Common myeloid progenitor, CD34-positive (primary cell): ENCODE measurements around the gene GCDH.
"Not testable (repeated sequence)": the region's sequence is repeated elsewhere in the genome, so short reads cannot be mapped to it uniquely, and the experiment has no call there.

ENCODE experiments used
- CTCF ChIA-PET: fragments of 350-600 bp; sonication (Branson Sonifier 250); formaldehyde crosslinking; loops from one replicate; lab custom pipeline; 2021; ENCODE audit warnings: antibody characterized with exemption; lab: Charles Lee
- POLR2A ChIA-PET: fragments of 350-600 bp; sonication (Branson Sonifier 250); formaldehyde crosslinking; loops from one replicate; lab custom pipeline; 2021; ENCODE audit warnings: antibody characterized with exemption; lab: Charles Lee
- DNase-seq, 3 donors: peaks; one replicate each; pipeline versions ENCODE4 v3.0.0 to v3.0.0-alpha.2; 2013
- H3K27ac ChIP-seq, 2 experiments: 1 replicate in 1 of 2; 2 replicates in 1 of 2; pipeline ENCODE4 v1.7.0; 2013; ENCODE audit warnings: inconsistent platforms in 2 of 2, low read length in 2 of 2, mild to moderate bottlenecking in 2 of 2, low read depth in 1 of 2, moderate library complexity in 1 of 2; ENCODE audit not compliant: severe bottlenecking in 2 of 2, insufficient read depth in 1 of 2, poor library complexity in 1 of 2
- H3K27me3 ChIP-seq, 5 experiments: replicated peaks in 2 of 5; 1 replicate in 3 of 5; 2 replicates in 2 of 5; pipeline versions ENCODE4 v1.6.1 to v1.7.0; 2013; ENCODE audit warnings: low read length in 4 of 5, mild to moderate bottlenecking in 2 of 5, moderate library complexity in 2 of 5, inconsistent platforms in 1 of 5; ENCODE audit not compliant: insufficient read depth in 5 of 5, control insufficient read depth in 4 of 5
- H3K36me3 ChIP-seq, 4 experiments: 1 replicate in 2 of 4; 2 replicates in 2 of 4; pipeline versions ENCODE4 v1.6.1 to v1.7.0; 2013; ENCODE audit warnings: low read length in 3 of 4, control low read depth in 1 of 4, mild to moderate bottlenecking in 1 of 4; ENCODE audit not compliant: control insufficient read depth in 4 of 4, insufficient read depth in 4 of 4
- H3K4me1 ChIP-seq, 4 experiments: 1 replicate in 3 of 4; 2 replicates in 1 of 4; pipeline versions ENCODE4 v1.6.1 to v1.7.1; 2013; ENCODE audit warnings: low read length in 3 of 4, mild to moderate bottlenecking in 3 of 4, control low read depth in 1 of 4, inconsistent platforms in 1 of 4, moderate library complexity in 1 of 4; ENCODE audit not compliant: control insufficient read depth in 4 of 4, insufficient read depth in 4 of 4; ENCODE audit errors: control extremely low read depth in 1 of 4
- H3K4me3 ChIP-seq, 7 experiments: 1 replicate in 4 of 7; 2 replicates in 3 of 7; pipeline versions ENCODE4 v1.5.1 to v1.7.0; 2013; ENCODE audit warnings: mild to moderate bottlenecking in 7 of 7, low read length in 6 of 7, moderate library complexity in 6 of 7, inconsistent platforms in 2 of 7, low read depth in 2 of 7, control low read depth in 1 of 7; ENCODE audit not compliant: insufficient read depth in 4 of 7, control insufficient read depth in 1 of 7; ENCODE audit errors: extremely low read depth in 1 of 7
- H3K9me3 ChIP-seq, 5 experiments: 1 replicate in 4 of 5; 2 replicates in 1 of 5; pipeline versions ENCODE4 v1.6.1 to v1.7.1; 2013; ENCODE audit warnings: low read length in 4 of 5, mild to moderate bottlenecking in 2 of 5, inconsistent platforms in 1 of 5, low read depth in 1 of 5, moderate library complexity in 1 of 5; ENCODE audit not compliant: control insufficient read depth in 4 of 5, insufficient read depth in 2 of 5; ENCODE audit errors: control extremely low read depth in 1 of 5
- WGBS: methylation state at CpG from one replicate; pipeline ENCODE4 v1.1.5; 2013; ENCODE audit not compliant: insufficient coverage; 5-methylcytosine and 5-hydroxymethylcytosine counted together

GCDH gene

GRCh38 chr19:12899891-12900518 is 9.0 kb downstream of the GCDH start:
- no peak for DNase-seq
- ChIA-PET POLR2A (no interaction called here), CTCF (interaction anchor here (1.3 to 2.8 kb wide), 2 partner anchors 8 to 13 kb away, joined by 3 to 12 read pairs; no protein-coding TSS in a partner anchor)
- Histone ChIP-seq H3K4me1 (no peaks in the 10 kb centered on the region), H3K4me3 (no peak overlapping the region), H3K9me3 (no peaks in the 10 kb centered on the region), H3K27me3 (no peaks in the 10 kb centered on the region), H3K27ac (no peak overlapping the region), H3K36me3 (peaks cover 8 to 41% (median 38%) of the 10 kb centered on the region in 4 experiments)
- WGBS: 97% methylated on average over 10 of the region's 10 CpGs

GRCh38 chr19:12907166-12907565 is 16.2 kb downstream of the GCDH start:
- WGBS: 94% methylated on average over 9 of the region's 9 CpGs
- Histone ChIP-seq H3K36me3 (peaks cover 0 to 4% (median under 1%) of the 10 kb centered on the region in 4 experiments), H3K27me3 (no peaks in the 10 kb centered on the region), H3K9me3 (no peaks in the 10 kb centered on the region), H3K27ac (no peak overlapping the region), H3K4me1 (peaks cover 0 to 3% (median 2%) of the 10 kb centered on the region in 4 experiments), H3K4me3 (no peak overlapping the region)
- CTCF ChIA-PET: interaction anchor here (1.1 to 2.7 kb wide), 6 partner anchors 16 to 71 kb away, joined by 3 to 9 read pairs (median 4); partner anchors contain the start of genes FARSA and GCDH
- POLR2A ChIA-PET: no interaction called here
- no peak for DNase-seq

GRCh38 chr19:12912571-12912970 is 21.6 kb downstream of the GCDH start:
- whole genome bisulfite sequencing: 68% methylated on average over 4 of the region's 4 CpGs
- no peak for DNase-seq
- no peaks in the 10 kb centered on the region for H3K27me3 ChIP-seq
- POLR2A ChIA-PET: interaction anchor here (0.6 to 2.1 kb wide), 2 partner anchors 25 to 27 kb away, joined by 11 to 15 read pairs; partner anchors contain the start of gene CALR
- peak overlapping the region in 2 of 7 experiments; percentile 46 to 47 for H3K4me3 ChIP-seq
- peak overlapping the region; percentile 51 to 78 for H3K27ac ChIP-seq
- H3K9me3 ChIP-seq: no peaks in the 10 kb centered on the region
- CTCF ChIA-PET: interaction anchor here (0.9 to 3.0 kb wide), 5 partner anchors 8 to 66 kb away, joined by 3 to 12 read pairs (median 6); partner anchors contain the start of genes GCDH and KLF1
- no peaks in the 10 kb centered on the region for H3K36me3 ChIP-seq
- peaks cover 5 to 40% (median 31%) of the 10 kb centered on the region in 4 experiments for H3K4me1 ChIP-seq

GRCh38 chr19:12913011-12913561 is 22.1 kb downstream of the GCDH start:
- POLR2A ChIA-PET: interaction anchor here (0.6 to 2.1 kb wide), 5 partner anchors 22 to 1145 kb away, joined by 3 to 15 read pairs (median 11); partner anchors contain the start of genes CALR and GCDH
- 20% methylated on average over 12 of the region's 22 CpGs for WGBS
- CTCF ChIA-PET: interaction anchor here (0.7 to 3.0 kb wide), 11 partner anchors 9 to 1329 kb away, joined by 3 to 12 read pairs (median 4); partner anchors contain the start of genes GCDH and KLF1
- peak overlapping the region in 2 of 7 experiments; percentile 46 to 47 for H3K4me3 ChIP-seq
- peak; percentile 12 to 46 (median 44) for DNase-seq
- H3K4me1 ChIP-seq: peaks cover 5 to 40% (median 31%) of the 10 kb centered on the region in 4 experiments
- H3K9me3 ChIP-seq: no peaks in the 10 kb centered on the region
- H3K27me3 ChIP-seq: no peaks in the 10 kb centered on the region
- H3K27ac ChIP-seq: peak overlapping the region; percentile 51 to 78
- H3K36me3 ChIP-seq: no peaks in the 10 kb centered on the region

GRCh38 chr19:12913851-12914690 is 23.1 kb downstream of the GCDH start:
- Histone ChIP-seq H3K4me3 (peak overlapping the region in 4 of 7 experiments; percentile 21 to 47 (median 44)), H3K27me3 (no peaks in the 10 kb centered on the region), H3K9me3 (no peaks in the 10 kb centered on the region), H3K27ac (peak overlapping the region; percentile 51 to 78), H3K4me1 (peaks cover 5 to 43% (median 36%) of the 10 kb centered on the region in 4 experiments), H3K36me3 (no peaks in the 10 kb centered on the region)
- 35% methylated on average over 5 of the region's 12 CpGs for WGBS
- ChIA-PET CTCF (interaction anchor here (0.7 to 3.0 kb wide), 9 partner anchors 15 to 1330 kb away, joined by 3 to 12 read pairs (median 4); partner anchors contain the start of gene KLF1), POLR2A (interaction anchor here (0.6 to 2.1 kb wide), 9 partner anchors 10 to 1146 kb away, joined by 3 to 15 read pairs (median 4); partner anchors contain the start of genes CALR, DNASE2 and GCDH)
- DNase-seq: peak; percentile 68 to 96 (median 94)

GRCh38 chr19:12915860-12916259 is 24.9 kb downstream of the GCDH start:
- H3K4me3 ChIP-seq, POLR2A ChIA-PET, H3K9me3 ChIP-seq, DNase-seq, H3K27ac ChIP-seq, H3K36me3 ChIP-seq, H3K27me3 ChIP-seq: not testable (repeated sequence)
- WGBS: 100% methylated on average over 1 of the region's 4 CpGs
- CTCF ChIA-PET: interaction anchor here (0.6 to 1.4 kb wide), 4 partner anchors 14 to 822 kb away, joined by 3 to 4 read pairs (median 3); partner anchors contain the start of gene CALR
- peaks cover 5 to 46% (median 40%) of the 10 kb centered on the region in 4 experiments for H3K4me1 ChIP-seq
